Skeletal muscle tissue (tissue), 4 donors: ENCODE measurements around the gene FKBP15. TPM values are rescaled to one million over a fixed set of nuclear protein-coding genes. Genes with fewer than 3 reads are reported as not detected.

Experiments used
- H3K27ac ChIP-seq: one replicate; pipeline ENCODE4 v1.7.0; 2013; ENCODE audit warnings: mild to moderate bottlenecking, low read depth, low read length, inconsistent platforms
- H3K27me3 ChIP-seq, 3 donors: one replicate each; pipeline ENCODE4 v1.7.0; 2013; ENCODE audit warnings: low read length in 3 of 3; ENCODE audit not compliant: control insufficient read depth in 3 of 3, insufficient read depth in 3 of 3
- H3K36me3 ChIP-seq, 3 donors: one replicate each; pipeline ENCODE4 v1.7.0; 2013; ENCODE audit warnings: low read length in 3 of 3; ENCODE audit not compliant: control insufficient read depth in 3 of 3, insufficient read depth in 3 of 3
- H3K4me1 ChIP-seq, 3 donors: one replicate each; pipeline ENCODE4 v1.7.0; 2013; ENCODE audit warnings: low read length in 3 of 3, mild to moderate bottlenecking in 3 of 3; ENCODE audit not compliant: control insufficient read depth in 3 of 3, insufficient read depth in 3 of 3
- H3K4me3 ChIP-seq, 3 donors: one replicate each; pipeline ENCODE4 v1.7.0; 2013; ENCODE audit warnings: low read length in 3 of 3
- H3K9ac ChIP-seq, 3 donors: one replicate each; pipeline ENCODE4 v1.7.0; 2013; ENCODE audit warnings: low read length in 3 of 3, mild to moderate bottlenecking in 3 of 3, moderate library complexity in 2 of 3, low read depth in 1 of 3
- H3K9me3 ChIP-seq, 3 donors: one replicate each; pipeline ENCODE4 v1.7.0; 2013; ENCODE audit warnings: low read length in 3 of 3; ENCODE audit not compliant: control insufficient read depth in 3 of 3
- total RNA-seq: library from RNA; depleted of rRNA; stranded (reverse); fragments of >200 nt; gene quantifications from one replicate; pipeline ENCODE4 v1.2.3, GENCODE V29; 2014
- donor health status: Osteomylitis.

The FKBP15 gene, protein sequence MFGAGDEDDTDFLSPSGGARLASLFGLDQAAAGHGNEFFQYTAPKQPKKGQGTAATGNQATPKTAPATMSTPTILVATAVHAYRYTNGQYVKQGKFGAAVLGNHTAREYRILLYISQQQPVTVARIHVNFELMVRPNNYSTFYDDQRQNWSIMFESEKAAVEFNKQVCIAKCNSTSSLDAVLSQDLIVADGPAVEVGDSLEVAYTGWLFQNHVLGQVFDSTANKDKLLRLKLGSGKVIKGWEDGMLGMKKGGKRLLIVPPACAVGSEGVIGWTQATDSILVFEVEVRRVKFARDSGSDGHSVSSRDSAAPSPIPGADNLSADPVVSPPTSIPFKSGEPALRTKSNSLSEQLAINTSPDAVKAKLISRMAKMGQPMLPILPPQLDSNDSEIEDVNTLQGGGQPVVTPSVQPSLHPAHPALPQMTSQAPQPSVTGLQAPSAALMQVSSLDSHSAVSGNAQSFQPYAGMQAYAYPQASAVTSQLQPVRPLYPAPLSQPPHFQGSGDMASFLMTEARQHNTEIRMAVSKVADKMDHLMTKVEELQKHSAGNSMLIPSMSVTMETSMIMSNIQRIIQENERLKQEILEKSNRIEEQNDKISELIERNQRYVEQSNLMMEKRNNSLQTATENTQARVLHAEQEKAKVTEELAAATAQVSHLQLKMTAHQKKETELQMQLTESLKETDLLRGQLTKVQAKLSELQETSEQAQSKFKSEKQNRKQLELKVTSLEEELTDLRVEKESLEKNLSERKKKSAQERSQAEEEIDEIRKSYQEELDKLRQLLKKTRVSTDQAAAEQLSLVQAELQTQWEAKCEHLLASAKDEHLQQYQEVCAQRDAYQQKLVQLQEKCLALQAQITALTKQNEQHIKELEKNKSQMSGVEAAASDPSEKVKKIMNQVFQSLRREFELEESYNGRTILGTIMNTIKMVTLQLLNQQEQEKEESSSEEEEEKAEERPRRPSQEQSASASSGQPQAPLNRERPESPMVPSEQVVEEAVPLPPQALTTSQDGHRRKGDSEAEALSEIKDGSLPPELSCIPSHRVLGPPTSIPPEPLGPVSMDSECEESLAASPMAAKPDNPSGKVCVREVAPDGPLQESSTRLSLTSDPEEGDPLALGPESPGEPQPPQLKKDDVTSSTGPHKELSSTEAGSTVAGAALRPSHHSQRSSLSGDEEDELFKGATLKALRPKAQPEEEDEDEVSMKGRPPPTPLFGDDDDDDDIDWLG
- 11.5 TPM for total RNA-seq

- peaks cover 17 to 38% (median 26%) of the 10 kb centered on the region in 3 donors for H3K4me1 ChIP-seq
- no peaks in the 10 kb centered on the region for H3K9me3 ChIP-seq
- peak within 1 kb of the TSS; percentile 95 to 98 (median 96) for H3K9ac ChIP-seq
Measured at GRCh38 chr9:113221003-113221799, at the start of gene FKBP15, which contains the start of gene SLC31A1. Gene FKBP15, minus strand, starts transcription at chr9:113221277. Its CDS starts 34 bp downstream, at chr9:113221243. Gene SLC31A1, plus strand, starts transcription at chr9:113221544. Its CDS starts 34,605 bp downstream, at chr9:113256149.

GRCh38 chr9:113269871-113270270 lies 48.8 kb upstream of the FKBP15 start:
- no peaks in the 10 kb centered on the region for H3K9me3 ChIP-seq
- H3K36me3 ChIP-seq = peaks cover 28 to 48% (median 30%) of the 10 kb centered on the region in 3 donors

More at GRCh38 chr9:113221003-113221799, at the start of gene FKBP15, which contains the start of gene SLC31A1:
- H3K27me3 ChIP-seq = no peaks in the 10 kb centered on the region
- peak within 1 kb of the TSS; percentile 93 to 98 (median 98) for H3K4me3 ChIP-seq
- H3K36me3 ChIP-seq = peaks cover 0 to 2% (median 0%) of the 10 kb centered on the region in 3 donors
- peak within 1 kb of the TSS; percentile 93 for H3K27ac ChIP-seq

DNA sequence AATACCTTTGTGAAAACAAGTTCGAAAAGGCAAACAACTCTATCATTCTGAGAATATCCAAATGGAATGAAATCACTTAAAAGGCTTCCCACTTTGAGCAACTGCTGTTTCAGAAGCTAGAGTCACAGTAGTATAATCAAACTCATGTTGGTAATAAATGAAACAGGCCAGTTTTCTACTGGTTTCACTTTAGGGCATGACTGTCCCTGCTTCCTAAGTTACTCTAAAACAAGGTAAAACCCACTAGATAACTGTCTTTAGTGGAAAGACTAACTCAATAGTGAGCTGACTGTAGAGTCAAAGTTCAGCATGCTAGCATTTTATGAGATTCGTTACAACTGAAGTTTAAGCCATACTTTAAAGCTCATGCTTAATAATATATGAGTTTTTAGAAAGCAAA lies 48.3 kb upstream of the FKBP15 start:
- no peak overlapping the region for H3K4me3 ChIP-seq
- H3K27ac ChIP-seq = no peak overlapping the region
- H3K9me3 ChIP-seq = no peaks in the 10 kb centered on the region
- H3K4me1 ChIP-seq = peaks cover 3 to 5% (median 4%) of the 10 kb centered on the region in 3 donors
- H3K9ac ChIP-seq = no peak overlapping the region
- H3K36me3 ChIP-seq = peaks cover 28 to 48% (median 30%) of the 10 kb centered on the region in 3 donors
- no peaks in the 10 kb centered on the region for H3K27me3 ChIP-seq

More at GRCh38 chr9:113269871-113270270, 48.8 kb upstream of the FKBP15 start:
- no peaks in the 10 kb centered on the region for H3K27me3 ChIP-seq
- H3K27ac ChIP-seq = no peak overlapping the region
- H3K9ac ChIP-seq = no peak overlapping the region
- H3K4me3 ChIP-seq = no peak overlapping the region
- H3K4me1 ChIP-seq = peaks cover 3 to 11% (median 9%) of the 10 kb centered on the region in 3 donors

GRCh38 chr9:113267911-113268566 lies 47.0 kb upstream of the FKBP15 start:
- Histone ChIP-seq H3K4me1 (no peaks in the 10 kb centered on the region), H3K27ac (no peak overlapping the region), H3K4me3 (no peak overlapping the region), H3K27me3 (no peaks in the 10 kb centered on the region), H3K36me3 (peaks cover 25 to 48% (median 30%) of the 10 kb centered on the region in 3 donors), H3K9me3 (no peaks in the 10 kb centered on the region), H3K9ac (no peak overlapping the region)

DNA sequence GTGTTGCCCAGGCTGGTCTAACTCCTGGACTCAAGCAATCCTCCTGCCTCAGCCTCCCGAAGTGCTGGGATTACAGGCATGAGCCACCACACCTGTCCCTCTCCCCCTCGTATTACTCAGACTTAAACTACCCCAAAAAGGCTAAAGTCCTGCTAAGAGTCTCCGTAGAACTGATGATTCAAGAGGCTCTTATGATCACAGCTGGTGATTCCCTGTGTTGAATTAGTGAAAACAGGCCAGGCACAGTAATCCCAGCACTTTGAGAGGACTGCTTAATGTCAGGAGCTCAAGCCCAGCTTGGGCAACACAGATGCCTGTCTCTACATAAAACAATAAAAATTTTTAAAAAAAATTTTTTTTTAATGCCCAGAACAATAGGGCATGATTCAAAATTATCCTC lies 45.1 kb upstream of the FKBP15 start:
- no peaks in the 10 kb centered on the region for H3K27me3 ChIP-seq
- H3K9ac ChIP-seq = no peak overlapping the region
- peaks cover 23 to 40% (median 26%) of the 10 kb centered on the region in 3 donors for H3K36me3 ChIP-seq
- H3K4me1 ChIP-seq = no peaks in the 10 kb centered on the region
- no peaks in the 10 kb centered on the region for H3K9me3 ChIP-seq
- no peak overlapping the region for H3K27ac ChIP-seq
- H3K4me3 ChIP-seq = no peak overlapping the region

GRCh38 chr9:113261917-113262671 lies 41.0 kb upstream of the FKBP15 start:
- no peak overlapping the region for H3K4me3 ChIP-seq
- no peaks in the 10 kb centered on the region for H3K27me3 ChIP-seq
- no peak overlapping the region for H3K27ac ChIP-seq
- H3K4me1 ChIP-seq = no peaks in the 10 kb centered on the region
- H3K9me3 ChIP-seq = no peaks in the 10 kb centered on the region
- peaks cover 11 to 30% (median 27%) of the 10 kb centered on the region in 3 donors for H3K36me3 ChIP-seq
- no peak overlapping the region for H3K9ac ChIP-seq

- Histone ChIP-seq H3K9me3 (no peaks in the 10 kb centered on the region), H3K36me3 (peaks cover 16 to 31% (median 27%) of the 10 kb centered on the region in 3 donors), H3K4me1 (no peaks in the 10 kb centered on the region), H3K27ac (no peak overlapping the region), H3K27me3 (no peaks in the 10 kb centered on the region), H3K4me3 (no peak overlapping the region), H3K9ac (no peak overlapping the region)
Measured at GRCh38 chr9:113258282-113258681, 37.2 kb upstream of the FKBP15 start.

DNA sequence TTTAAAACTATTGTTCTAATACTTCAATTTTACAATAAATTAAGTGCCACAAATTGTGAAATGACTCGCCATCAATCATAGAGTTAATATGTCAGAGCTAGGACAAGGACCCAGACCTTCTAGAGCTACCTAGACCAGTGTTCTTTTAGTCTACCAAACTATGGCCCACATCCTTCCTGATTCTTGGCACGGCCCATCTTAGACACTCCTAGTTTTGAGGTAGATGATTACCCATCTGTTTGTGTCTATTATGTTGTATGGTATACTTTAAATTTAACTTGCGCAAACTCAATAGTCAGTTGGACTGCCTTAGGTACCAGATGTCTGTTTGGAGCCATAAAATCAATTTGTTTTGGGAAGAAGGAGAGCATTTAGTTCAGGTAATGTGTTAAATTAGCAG lies 36.8 kb upstream of the FKBP15 start:
- no peak overlapping the region for H3K4me3 ChIP-seq
- H3K9me3 ChIP-seq = no peaks in the 10 kb centered on the region
- no peak overlapping the region for H3K9ac ChIP-seq
- H3K27ac ChIP-seq = no peak overlapping the region
- H3K27me3 ChIP-seq = no peaks in the 10 kb centered on the region
- H3K4me1 ChIP-seq = no peaks in the 10 kb centered on the region
- H3K36me3 ChIP-seq = peaks cover 16 to 31% (median 27%) of the 10 kb centered on the region in 3 donors
